ENCODE results near the gene ATP6V0A4.
"Not testable (repeated sequence)": the region's sequence is repeated elsewhere in the genome, so short reads cannot be mapped to it uniquely, and the experiment has no call there.

The ATP6V0A4 gene
- total RNA-seq, result 0 to 0.12 (median 0.04) reads per million in 4 experiments

DNA sequence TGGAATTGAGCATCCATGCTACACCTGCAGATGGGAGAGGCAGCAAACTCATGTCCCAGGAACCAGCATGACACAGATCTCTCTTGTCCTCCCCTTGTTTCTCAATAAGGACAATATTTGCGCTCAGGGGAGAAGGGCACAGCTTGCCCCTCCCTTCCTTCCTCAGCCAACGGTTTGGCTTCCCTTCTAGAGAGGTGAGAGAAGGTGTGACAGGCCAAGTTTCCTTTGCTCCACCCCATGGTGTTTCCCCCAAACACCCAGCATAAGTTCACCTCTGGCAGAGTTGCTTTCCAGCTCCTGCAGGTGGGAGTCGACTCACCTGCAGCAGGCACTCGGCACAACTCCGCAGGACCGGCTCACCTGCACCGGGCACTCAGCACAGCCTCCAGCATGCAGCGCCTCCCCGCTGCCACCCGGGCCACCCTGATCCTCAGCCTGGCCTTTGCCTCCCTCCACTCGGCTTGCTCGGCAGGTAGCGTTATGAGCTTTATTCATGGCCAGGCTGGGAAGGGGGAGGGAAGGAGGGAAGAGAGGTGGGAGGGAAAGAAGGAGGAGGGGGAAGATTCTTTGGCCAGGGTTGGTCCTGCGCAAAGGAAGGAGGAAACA is at the start of gene ATP6V0A4, which contains the start of gene TMEM213:
ATP6V0A4 (minus strand) TSS at position 482 of the 606 bp plus-strand sequence. CDS start 26,949 bp downstream, outside the sequence.
TMEM213 (plus strand) TSS at position 280 of the 606 bp plus-strand sequence; CDS start at position 391, 111 bp downstream.
- no peak for DNase-seq

- no peak for DNase-seq
Measured at GRCh38 chr7:138845711-138846110, 47.7 kb upstream of the ATP6V0A4 start.

DNA sequence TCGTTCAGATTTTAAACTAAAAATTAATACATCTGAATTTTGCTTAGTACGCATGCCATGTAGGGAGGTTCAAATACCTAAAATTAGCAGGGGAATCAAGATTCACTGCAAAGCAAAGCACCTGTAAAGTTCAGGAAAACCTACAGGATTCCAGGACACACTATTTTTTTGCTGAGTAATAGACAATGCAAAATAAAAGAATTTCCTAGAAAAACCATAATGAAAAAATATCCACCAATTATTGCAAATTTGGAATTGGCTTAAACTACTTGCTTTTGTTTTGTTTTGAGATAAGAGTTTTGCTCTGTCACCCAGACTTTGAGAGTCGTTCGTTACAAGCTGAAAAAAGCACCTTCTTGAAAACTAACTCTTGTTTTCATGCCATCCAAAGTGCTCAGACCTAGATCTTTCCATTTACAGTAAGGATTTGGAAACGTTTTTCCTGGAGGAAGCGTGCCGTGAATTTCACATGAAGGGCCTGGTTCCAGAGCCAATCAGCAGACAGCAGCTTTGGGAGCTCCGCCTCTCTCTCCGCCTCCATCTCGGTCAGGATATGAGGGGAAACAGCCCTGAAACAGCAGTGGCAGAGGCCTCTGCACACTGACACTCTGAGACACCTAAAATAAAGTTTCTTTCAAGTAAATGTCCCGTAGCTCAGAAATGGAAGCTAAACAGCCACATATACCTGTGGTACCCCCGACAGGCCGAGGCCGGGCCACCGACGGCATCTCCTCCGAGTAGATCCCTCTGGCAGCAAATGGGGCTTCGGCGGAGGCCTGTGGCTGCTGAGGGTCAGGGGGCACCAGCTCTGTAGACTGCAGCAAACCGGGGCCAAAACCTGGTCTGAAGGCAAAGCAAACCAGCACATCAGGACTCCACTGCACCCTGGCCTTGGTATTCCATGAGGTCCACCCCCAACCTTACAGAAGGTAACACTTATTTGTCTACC is 45.9 kb upstream of the ATP6V0A4 start:
- DNase-seq, result no peak

DNA sequence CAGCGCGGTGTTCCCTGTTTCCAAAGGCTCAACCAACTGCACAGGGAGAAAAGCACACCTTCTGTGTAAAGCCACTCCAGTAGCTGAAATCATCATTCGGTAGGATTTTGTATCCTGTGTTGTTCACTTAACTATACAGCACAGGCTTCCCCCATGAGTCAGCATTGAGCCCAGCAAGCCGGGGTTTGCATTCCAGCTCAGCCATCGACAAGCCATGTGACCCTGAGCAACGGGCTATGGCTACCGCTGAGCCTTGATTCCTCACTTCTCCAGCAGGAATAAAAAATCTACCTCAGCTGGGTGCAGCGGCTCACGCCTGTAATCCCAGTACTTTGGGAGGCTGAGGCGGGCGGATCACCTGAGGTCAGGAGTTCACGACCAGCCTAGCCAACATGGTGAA is 44.1 kb upstream of the ATP6V0A4 start:
- no peak for DNase-seq

DNA sequence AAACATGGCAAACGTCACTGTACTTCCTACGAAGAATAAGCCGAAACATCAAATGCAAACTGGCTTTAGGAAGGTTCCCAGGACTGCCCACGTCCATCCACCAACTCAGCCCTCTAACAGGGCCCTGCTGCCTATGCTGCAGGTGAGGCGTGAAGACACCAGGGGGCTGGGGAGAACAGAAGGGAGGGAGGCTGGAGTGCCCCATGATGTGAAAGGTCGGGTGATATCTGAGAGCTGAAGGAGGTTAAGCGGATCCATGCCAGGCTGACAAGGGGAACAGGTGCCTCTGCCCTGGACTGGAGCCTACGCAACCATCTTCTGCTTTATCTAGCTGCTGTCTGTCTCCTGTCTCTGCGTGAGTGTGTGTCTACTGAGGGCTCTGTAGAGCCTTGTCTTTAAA is 40.2 kb upstream of the ATP6V0A4 start:
- DNase-seq, result no peak

DNA sequence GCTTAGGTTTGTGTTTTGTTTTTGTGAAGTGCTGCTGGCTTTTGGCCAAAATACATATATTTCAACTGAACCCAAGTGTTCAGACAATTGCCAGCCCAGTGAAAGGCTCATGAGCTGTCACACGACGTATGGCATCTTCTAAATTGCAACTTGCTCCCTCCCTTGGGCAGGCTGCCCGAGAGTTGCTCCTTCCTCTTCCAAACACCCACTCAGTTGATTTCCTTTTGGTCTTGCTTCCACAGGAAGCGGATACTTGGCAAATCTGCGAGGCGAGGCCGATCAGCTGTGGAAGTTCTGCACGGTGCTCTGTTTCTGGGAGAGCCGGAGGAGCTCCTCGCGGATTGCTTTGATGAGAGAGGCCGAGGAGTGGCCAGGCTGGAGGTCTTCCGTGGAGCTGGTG is 39.6 kb upstream of the ATP6V0A4 start:
- no peak for DNase-seq

- no peak for DNase-seq
Measured at GRCh38 chr7:138835087-138835486, 37.1 kb upstream of the ATP6V0A4 start.

DNA sequence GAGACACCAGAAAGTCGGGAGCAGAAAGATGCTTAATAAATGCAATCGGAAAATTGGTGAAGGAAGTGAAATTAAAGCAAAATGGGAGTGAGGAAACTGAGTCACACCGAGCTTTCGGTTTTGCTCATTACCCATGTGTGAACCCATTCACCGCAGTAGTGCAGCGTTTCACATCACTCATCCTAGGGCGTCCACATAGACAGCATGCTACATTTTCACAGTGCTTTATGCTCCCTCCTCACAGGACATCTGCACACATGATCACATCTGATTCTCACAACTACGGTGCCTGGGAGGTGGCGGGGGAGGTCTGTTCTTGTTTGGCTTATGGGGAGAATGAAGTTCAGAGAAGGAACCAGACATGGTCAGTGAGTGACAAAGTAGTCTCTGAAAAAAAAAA is 36.6 kb upstream of the ATP6V0A4 start:
- DNase-seq, result no peak

- DNase-seq, result no peak
Measured at GRCh38 chr7:138833596-138833995, 35.6 kb upstream of the ATP6V0A4 start.

DNA sequence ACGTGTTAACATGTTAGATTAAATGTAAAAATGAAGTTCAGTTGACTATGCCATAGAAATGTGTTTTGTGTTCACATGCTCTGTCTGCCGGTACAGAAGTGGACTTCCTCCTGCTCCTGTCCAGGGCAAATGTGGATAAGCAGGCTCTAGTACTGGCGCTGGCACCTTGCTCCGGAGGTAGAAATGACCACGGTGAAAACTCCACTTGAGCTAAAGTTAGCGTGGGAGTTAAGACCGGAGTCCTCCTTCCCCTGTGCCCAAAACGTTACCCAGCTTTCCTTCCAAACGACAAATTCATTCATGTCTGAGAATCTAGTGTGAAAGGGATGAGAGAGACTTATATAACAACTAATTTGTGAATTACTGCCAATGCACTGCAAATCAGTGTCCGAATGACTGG is 35.0 kb upstream of the ATP6V0A4 start:
- DNase-seq, result no peak

DNA sequence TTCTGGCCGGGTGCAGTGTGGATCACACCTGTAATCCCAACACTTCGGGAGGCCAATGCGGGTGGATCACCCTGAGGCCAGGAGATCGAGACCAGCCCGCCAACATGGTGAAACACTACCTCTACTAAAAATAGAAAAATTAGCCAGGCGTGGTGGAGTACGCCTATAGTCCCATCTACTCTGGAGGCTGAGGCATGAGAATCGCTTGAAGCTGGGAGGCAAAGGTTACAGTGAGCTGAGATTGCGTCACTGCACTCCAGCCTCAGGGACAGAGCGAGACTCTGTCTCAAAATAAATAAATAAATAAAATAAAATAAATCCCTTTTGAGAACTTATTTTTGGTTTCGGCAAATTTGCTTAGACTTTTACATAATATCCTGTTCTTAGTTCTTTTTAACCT is 31.3 kb upstream of the ATP6V0A4 start:
- DNase-seq, result no peak

- DNase-seq, result no peak
Measured at GRCh38 chr7:138828302-138828701, 30.3 kb upstream of the ATP6V0A4 start.

GRCh38 chr7:138825049-138825721 is 27.2 kb upstream of the ATP6V0A4 start:
- DNase-seq, result no peak

DNA sequence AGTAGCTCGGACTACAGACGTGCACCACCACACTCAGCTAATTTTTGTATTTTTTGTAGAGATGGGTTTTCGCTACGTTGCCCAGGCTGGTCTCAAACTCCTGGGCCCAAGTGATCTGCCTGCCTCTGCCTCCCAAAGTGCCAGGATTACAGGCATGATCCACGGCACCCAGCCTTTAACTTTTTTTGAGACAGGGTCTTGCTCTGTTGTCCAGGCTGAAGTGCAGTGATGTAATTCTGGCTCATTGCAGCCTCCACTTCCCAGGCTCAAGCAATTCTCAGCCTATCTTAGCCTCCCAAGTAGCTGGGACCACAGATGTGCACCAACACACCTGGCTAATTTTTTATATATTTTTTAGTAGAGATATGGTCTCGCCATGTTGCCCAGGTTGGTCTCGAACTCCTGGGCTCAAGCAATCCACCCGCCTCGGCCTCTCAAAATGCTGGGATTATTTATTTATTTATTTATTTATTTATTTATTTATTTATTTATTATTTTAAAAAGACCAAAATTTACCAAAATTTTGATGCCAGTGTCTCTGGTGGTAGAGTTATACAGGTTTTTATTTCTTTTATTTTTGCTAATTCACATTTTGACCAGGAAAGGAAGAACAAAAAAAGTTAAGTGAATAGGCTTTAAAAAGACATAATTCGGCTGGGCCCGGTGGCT is 25.0 kb upstream of the ATP6V0A4 start:
- no peak for DNase-seq

GRCh38 chr7:138821912-138822311 is 23.9 kb upstream of the ATP6V0A4 start:
- no peak for DNase-seq

- DNase-seq, result no peak
Measured at GRCh38 chr7:138819625-138820024, 21.6 kb upstream of the ATP6V0A4 start.

DNA sequence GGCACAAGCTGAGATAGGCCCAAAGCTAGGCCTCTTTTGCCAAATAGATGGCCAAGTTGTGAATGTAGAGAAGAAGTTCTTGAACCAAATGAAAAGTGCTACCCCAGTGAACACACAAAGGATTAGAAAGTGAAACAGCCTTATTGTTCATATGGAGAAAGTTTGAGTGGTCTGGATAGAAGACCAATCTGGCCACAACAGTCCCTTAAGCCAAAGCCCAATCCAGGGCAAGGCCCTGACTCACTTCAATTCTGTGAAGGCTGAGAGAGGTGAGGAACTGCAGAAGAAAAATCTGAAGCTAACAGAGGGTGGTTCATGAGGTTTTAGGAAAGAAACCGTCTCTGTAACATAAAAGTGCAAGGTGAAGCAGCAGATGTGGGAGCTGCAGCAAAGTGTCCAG is 18.7 kb upstream of the ATP6V0A4 start:
- DNase-seq, result no peak

- DNase-seq, result no peak
Measured at GRCh38 chr7:138814816-138815332, 16.9 kb upstream of the ATP6V0A4 start.

- DNase-seq, result no peak
Measured at GRCh38 chr7:138813945-138814344, 15.9 kb upstream of the ATP6V0A4 start.

DNA sequence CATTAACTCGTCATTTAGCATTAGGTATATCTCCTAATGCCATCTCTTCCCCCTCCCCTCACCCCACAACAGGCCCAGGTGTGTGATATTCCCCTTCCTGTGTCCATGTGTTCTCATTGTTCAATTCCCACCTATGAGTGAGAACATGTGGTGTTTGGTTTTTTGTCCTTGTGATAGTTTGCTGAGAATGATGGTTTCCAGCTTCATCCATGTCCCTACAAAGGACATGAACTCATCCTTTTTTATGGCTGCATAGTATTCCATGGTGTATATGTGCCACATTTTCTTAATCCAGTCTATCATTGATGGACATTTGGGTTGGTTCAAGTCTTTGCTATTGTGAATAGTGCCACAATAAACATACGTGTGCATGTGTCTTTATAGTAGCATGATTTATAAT is 13.3 kb upstream of the ATP6V0A4 start:
- not testable (repeated sequence) for DNase-seq

DNA sequence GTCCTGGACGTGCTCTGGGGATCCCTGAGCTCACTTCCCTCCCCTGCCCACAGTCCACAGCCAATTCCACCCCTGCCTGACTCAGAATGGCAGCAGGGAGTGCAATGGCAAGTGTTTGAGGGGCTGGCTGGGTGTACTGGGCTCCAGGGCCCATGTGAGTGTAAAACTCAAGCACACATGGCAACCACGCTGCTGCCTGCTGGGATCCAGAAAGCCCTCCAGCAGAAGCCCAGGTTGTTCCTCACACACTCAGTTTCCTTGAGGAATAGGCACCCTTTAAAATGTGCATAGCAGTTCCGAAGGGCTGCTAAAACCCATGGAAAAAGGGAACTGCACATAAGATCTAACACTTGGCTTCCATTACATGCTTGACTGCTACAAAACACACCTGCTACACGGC is 11.3 kb upstream of the ATP6V0A4 start:
- DNase-seq, result no peak

- DNase-seq, result no peak
Measured at GRCh38 chr7:138804618-138805017, 6.6 kb upstream of the ATP6V0A4 start.

GRCh38 chr7:138802706-138803105 is 4.7 kb upstream of the ATP6V0A4 start:
- no peak for DNase-seq

Data from effector CD8-positive, alpha-beta T cell (primary cell).